Fibroblast of lung (primary cell): ENCODE measurements around the gene SLC17A2. TPM values are rescaled to one million over a fixed set of nuclear protein-coding genes. Genes with fewer than 3 reads are reported as not detected.

Source experiments
- DNase-seq, 2 donors: peaks; one replicate each; pipeline versions ENCODE4 v3.0.0 to v3.0.0-alpha.2; 2010; ENCODE audit warnings: low read depth in 2 of 2
- H2AFZ ChIP-seq: 2 replicates; pipeline ENCODE4 v1.5.1; 2012; ENCODE audit warnings: low read length, control low read depth, inconsistent platforms
- H3K27ac ChIP-seq: 2 replicates; pipeline ENCODE4 v1.5.1; 2011; ENCODE audit warnings: low read length, control low read depth; ENCODE audit not compliant: insufficient read depth
- H3K27me3 ChIP-seq: 2 replicates; pipeline ENCODE4 v1.5.1; 2011; ENCODE audit warnings: mild to moderate bottlenecking, low read length; ENCODE audit not compliant: control insufficient read depth, insufficient read depth
- H3K36me3 ChIP-seq: 2 replicates; pipeline ENCODE4 v1.5.1; 2011; ENCODE audit warnings: low read length; ENCODE audit not compliant: control insufficient read depth, insufficient read depth
- H3K4me1 ChIP-seq: 2 replicates; pipeline ENCODE4 v1.5.1; 2011; ENCODE audit warnings: low read length; ENCODE audit not compliant: control insufficient read depth, insufficient read depth; ENCODE audit errors: extremely low read depth
- H3K4me2 ChIP-seq: 2 replicates; pipeline ENCODE4 v1.5.1; 2011; ENCODE audit warnings: low read length, control low read depth; ENCODE audit not compliant: insufficient read depth; ENCODE audit errors: extremely low read depth
- H3K4me3 ChIP-seq, 4 experiments: fragments of 200-600 bp in 1 of 4; sonication (generic) in 1 of 4; replicated peaks in 1 of 4; 2 replicates each; pipeline ENCODE4 v1.5.1; 2011 to 2016; ENCODE audit warnings: low read length in 4 of 4, low read depth in 3 of 4, mild to moderate bottlenecking in 3 of 4, control low read depth in 2 of 4, inconsistent platforms in 1 of 4, mixed read lengths in 1 of 4; ENCODE audit not compliant: insufficient read depth in 1 of 4; ENCODE audit errors: control extremely low read depth in 1 of 4
- H3K79me2 ChIP-seq: 2 replicates; pipeline ENCODE4 v1.5.1; 2012; ENCODE audit warnings: mild to moderate bottlenecking, low read length, inconsistent platforms; ENCODE audit not compliant: control insufficient read depth, insufficient read depth
- H3K9ac ChIP-seq: 2 replicates; pipeline ENCODE4 v1.5.1; 2011; ENCODE audit warnings: mild to moderate bottlenecking, low read length, control low read depth; ENCODE audit not compliant: insufficient read depth
- H3K9me3 ChIP-seq: 2 replicates; pipeline ENCODE4 v1.5.1; 2012; ENCODE audit warnings: low read depth, low read length; ENCODE audit not compliant: control insufficient read depth, insufficient read depth
- H4K20me1 ChIP-seq: 2 replicates; pipeline ENCODE4 v1.5.1; 2011; ENCODE audit warnings: low read length; ENCODE audit not compliant: control insufficient read depth, insufficient read depth; ENCODE audit errors: extremely low read depth
- CTCF ChIP-seq, 2 donors: IDR thresholded peaks in 1 of 2; conservative IDR thresholded peaks in 1 of 2; 1 replicate in 1 of 2; 2 replicates in 1 of 2; pipeline ENCODE4 v1.5.1; 2011 to 2012; ENCODE audit warnings: low read length in 2 of 2, control low read depth in 1 of 2, inconsistent platforms in 1 of 2, low read depth in 1 of 2, mild to moderate bottlenecking in 1 of 2
- EZH2 ChIP-seq: IDR thresholded peaks from 2 replicates; pipeline ENCODE4 v1.5.1; 2012; ENCODE audit warnings: low read length, control low read depth, mild to moderate bottlenecking; ENCODE audit errors: missing control alignments
- polyA plus RNA-seq, 2 donors: library from polyadenylated mRNA; depleted of rRNA in 1 of 2; stranded (reverse) in 1 of 2; unstranded in 1 of 2; fragments of >200 nt; gene quantifications; 2 replicates each; pipeline ENCODE4 v1.2.1, GENCODE V29; 2011 to 2012; ENCODE audit warnings: missing spikeins in 1 of 2
- total RNA-seq: library from RNA; depleted of rRNA; stranded (reverse); fragments of >200 nt; gene quantifications from 2 replicates; pipeline ENCODE4 v1.2.1, GENCODE V29; 2014

SLC17A2 gene
- total and polyA plus RNA-seq, 2 donors (not counting 1 experiment from before 2014, with no cell fraction given), result not detected

GRCh38 chr6:25958700-25959162 lies 28.2 kb upstream of the SLC17A2 start:
- H3K4me3 ChIP-seq, result no peak overlapping the region
- no peak overlapping the region for H3K9ac ChIP-seq
- peak in 1 of 2 donors; percentile 51 for DNase-seq
- H3K36me3 ChIP-seq, result no peaks in the 10 kb centered on the region
- H3K79me2 ChIP-seq, result peaks cover 5% of the 10 kb centered on the region
- peak overlapping the region; percentile 42 for H2AFZ ChIP-seq
- peaks cover 4% of the 10 kb centered on the region for H3K4me1 ChIP-seq
- H3K9me3 ChIP-seq, result no peaks in the 10 kb centered on the region
- TF ChIP-seq CTCF (conservative IDR thresholded peaks at IDR 0.05 in 1 of 2, IDR thresholded peaks at IDR 0.05 in 1 of 2; ENCODE audit: low read depth in 1 of 2, low read length in 2 of 2) (no peak), EZH2 (no peak)
- H3K4me2 ChIP-seq, result peak overlapping the region; percentile 13
- no peaks in the 10 kb centered on the region for H3K27me3 ChIP-seq
- no peak overlapping the region for H3K27ac ChIP-seq
- H4K20me1 ChIP-seq, result no peaks in the 10 kb centered on the region

- Histone ChIP-seq H3K4me3 (no peak overlapping the region), H3K4me1 (no peaks in the 10 kb centered on the region), H3K27me3 (no peaks in the 10 kb centered on the region), H3K9me3 (no peaks in the 10 kb centered on the region), H3K36me3 (no peaks in the 10 kb centered on the region), H3K9ac (no peak overlapping the region), H2AFZ (no peak overlapping the region), H3K4me2 (no peak overlapping the region), H3K27ac (no peak overlapping the region), H4K20me1 (no peaks in the 10 kb centered on the region), H3K79me2 (no peaks in the 10 kb centered on the region)
- TF ChIP-seq EZH2 (no peak), CTCF (conservative IDR thresholded peaks at IDR 0.05 in 1 of 2, IDR thresholded peaks at IDR 0.05 in 1 of 2; ENCODE audit: low read depth in 1 of 2, low read length in 2 of 2) (no peak)
- no peak for DNase-seq
These were observed 25.7 kb upstream of the SLC17A2 start for GRCh38 chr6:25956226-25956625.

GRCh38 chr6:25954756-25955155 lies 24.3 kb upstream of the SLC17A2 start:
- Histone ChIP-seq H3K9ac (no peak overlapping the region), H3K4me3 (no peak overlapping the region), H3K27ac (no peak overlapping the region), H4K20me1 (no peaks in the 10 kb centered on the region), H3K79me2 (no peaks in the 10 kb centered on the region), H3K27me3 (no peaks in the 10 kb centered on the region), H3K9me3 (no peaks in the 10 kb centered on the region), H2AFZ (no peak overlapping the region), H3K4me2 (no peak overlapping the region), H3K4me1 (no peaks in the 10 kb centered on the region), H3K36me3 (no peaks in the 10 kb centered on the region)
- TF ChIP-seq EZH2 (no peak), CTCF (conservative IDR thresholded peaks at IDR 0.05 in 1 of 2, IDR thresholded peaks at IDR 0.05 in 1 of 2; ENCODE audit: low read depth in 1 of 2, low read length in 2 of 2) (no peak)
- DNase-seq, result no peak
